Stimulated activated CD8-positive, alpha-beta memory T cell treated with anti-CD3 and anti-CD28 coated beads, Interleukin-7, amount 100 ng/mL, for 48 hours (primary cell): ENCODE results near the gene PHYKPL.
"Not testable (repeated sequence)": the region's sequence is repeated elsewhere in the genome, so short reads cannot be mapped to it uniquely, and the experiment has no call there.

Experiments used
- DNase-seq, 2 donors: peaks; one replicate each; pipeline ENCODE4 v3.0.0-alpha.2; 2020; ENCODE audit warnings: low read depth in 1 of 2; ENCODE audit errors: extremely low read depth in 1 of 2

Gene PHYKPL

GRCh38 chr5:178240341-178240741 lies 7.7 kb upstream of the PHYKPL start:
- no peak for DNase-seq

- DNase-seq = not testable (repeated sequence)
Observed at GRCh38 chr5:178239626-178240301, 7.2 kb upstream of the PHYKPL start.

- DNase-seq = no peak
Observed at GRCh38 chr5:178238711-178239592, 6.3 kb upstream of the PHYKPL start.

GRCh38 chr5:178238313-178238635 lies 5.7 kb upstream of the PHYKPL start:
- no peak for DNase-seq

- no peak for DNase-seq
Observed at GRCh38 chr5:178237431-178238312, 5.1 kb upstream of the PHYKPL start.

- DNase-seq = no peak
Observed at GRCh38 chr5:178236679-178237078, 4.1 kb upstream of the PHYKPL start.

- no peak for DNase-seq
Observed at GRCh38 chr5:178236126-178236525, 3.5 kb upstream of the PHYKPL start.

- no peak for DNase-seq
Observed at GRCh38 chr5:178235588-178235974, 3.0 kb upstream of the PHYKPL start.

- DNase-seq = peak; percentile 56 to 68
Observed at GRCh38 chr5:178234750-178235587, 2.4 kb upstream of the PHYKPL start.

- DNase-seq = no peak
Observed at GRCh38 chr5:178234121-178234749, 1.6 kb upstream of the PHYKPL start.

GRCh38 chr5:178232920-178233429 lies 373 bp upstream of the PHYKPL start:
- no peak for DNase-seq

- no peak for DNase-seq
Observed at GRCh38 chr5:178231539-178232123, 971 bp downstream of the PHYKPL start.

- no peak for DNase-seq
Observed at GRCh38 chr5:178230879-178231538, 1.6 kb downstream of the PHYKPL start.

- DNase-seq = no peak
Observed at GRCh38 chr5:178229861-178230260, 2.7 kb downstream of the PHYKPL start.

- DNase-seq = not testable (repeated sequence)
Observed at GRCh38 chr5:178229111-178229510, 3.5 kb downstream of the PHYKPL start.

- DNase-seq = no peak
Observed at GRCh38 chr5:178228609-178229008, 4.0 kb downstream of the PHYKPL start.

GRCh38 chr5:178227929-178228328 lies 4.7 kb downstream of the PHYKPL start:
- DNase-seq = no peak

GRCh38 chr5:178227138-178227659 lies 5.4 kb downstream of the PHYKPL start:
- DNase-seq = no peak

GRCh38 chr5:178225174-178225573 lies 7.4 kb downstream of the PHYKPL start:
- no peak for DNase-seq
